Neural progenitor cell (in vitro differentiated cells): ENCODE results near the gene ARHGAP26. TPM values are rescaled to one million over a fixed set of nuclear protein-coding genes. Genes with fewer than 3 reads are reported as not detected.

Experiments
- DNase-seq: peaks from one replicate; pipeline ENCODE4 v3.0.0-alpha.2; 2016; ENCODE audit warnings: low spot score
- H2AFZ ChIP-seq: fragments of 200-600 bp; sonication (generic); replicated peaks from 2 replicates; pipeline ENCODE4 v1.6.1; 2016; ENCODE audit warnings: antibody characterized with exemption
- H3F3A ChIP-seq: fragments of 200-600 bp; sonication (generic); 2 replicates; pipeline ENCODE4 v1.6.1; 2016; ENCODE audit warnings: antibody characterized with exemption, low read depth
- H3K27ac ChIP-seq: fragments of 200-600 bp; sonication (generic); 2 replicates; pipeline ENCODE4 v1.5.1; 2016; ENCODE audit warnings: mild to moderate bottlenecking
- H3K27me3 ChIP-seq: fragments of 200-600 bp; sonication (generic); 2 replicates; pipeline ENCODE4 v1.6.1; 2016; ENCODE audit warnings: mild to moderate bottlenecking, moderate library complexity
- H3K36me3 ChIP-seq: fragments of 200-600 bp; sonication (generic); 2 replicates; pipeline ENCODE4 v1.5.1; 2016
- H3K4me1 ChIP-seq: fragments of 200-600 bp; sonication (generic); 2 replicates; pipeline ENCODE4 v1.6.1; 2016; ENCODE audit warnings: mixed run types
- H3K4me2 ChIP-seq: fragments of 200-600 bp; sonication (generic); 2 replicates; pipeline ENCODE4 v1.6.1; 2016
- H3K4me3 ChIP-seq: fragments of 200-600 bp; sonication (generic); 2 replicates; pipeline ENCODE4 v1.5.1; 2016
- H3K79me2 ChIP-seq: fragments of 200-600 bp; sonication (generic); 2 replicates; pipeline ENCODE4 v1.6.1; 2016; ENCODE audit warnings: low read depth
- H3K9ac ChIP-seq: fragments of 200-600 bp; sonication (generic); 2 replicates; pipeline ENCODE4 v1.6.1; 2016
- H3K9me3 ChIP-seq: fragments of 200-600 bp; sonication (generic); 2 replicates; pipeline ENCODE4 v1.5.1; 2016; ENCODE audit warnings: low read depth
- H4K20me1 ChIP-seq: fragments of 200-600 bp; sonication (generic); 2 replicates; pipeline ENCODE4 v1.6.1; 2016; ENCODE audit warnings: low read depth
- H3K27ac Mint-ChIP-seq: 3 replicates; pipeline ENCODE4 v1.8.0; 2021; ENCODE audit warnings: mixed read lengths
- H3K27me3 Mint-ChIP-seq: 2 replicates; pipeline ENCODE4 v1.8.0; 2022; ENCODE audit warnings: low read depth, mild to moderate bottlenecking, inconsistent platforms, moderate library complexity, mixed read lengths; ENCODE audit not compliant: insufficient read depth
- H3K36me3 Mint-ChIP-seq: 3 replicates; pipeline ENCODE4 v1.8.0; 2021; ENCODE audit warnings: mixed read lengths
- H3K4me1 Mint-ChIP-seq: 3 replicates; pipeline ENCODE4 v1.8.0; 2021; ENCODE audit warnings: mixed read lengths
- H3K4me3 Mint-ChIP-seq: 3 replicates; pipeline ENCODE4 v1.8.0; 2021; ENCODE audit warnings: mild to moderate bottlenecking, moderate library complexity, mixed read lengths
- H3K9me3 Mint-ChIP-seq: 3 replicates; pipeline ENCODE4 v1.8.0; 2020; ENCODE audit warnings: mixed read lengths
- EZH2 ChIP-seq: fragments of 200-600 bp; sonication (generic); IDR thresholded peaks from 2 replicates; pipeline ENCODE4 v1.6.1; 2017; ENCODE audit warnings: antibody characterized with exemption, mild to moderate bottlenecking, moderate library complexity
- EZH2phosphoT487 ChIP-seq: fragments of 200-600 bp; sonication (generic); IDR thresholded peaks from 2 replicates; pipeline ENCODE4 v1.6.1; 2017; ENCODE audit warnings: antibody characterized with exemption
- total RNA-seq: library from RNA; depleted of rRNA; stranded (reverse); fragments of >200 nt; gene quantifications from 2 replicates; pipeline ENCODE4 v1.2.3, GENCODE V29; 2015; ENCODE audit warnings: low replicate concordance
- TF ChIP-seq, protein P1 (sequence below): fragments of 200-600 bp; sonication (generic); IDR thresholded peaks from 2 replicates; pipeline ENCODE4 v1.5.1; 2017; ENCODE audit warnings: antibody characterized with exemption, mild to moderate bottlenecking

ARHGAP26 gene
- total RNA-seq, 1 donor from 2014 or later, result 7.0 TPM

DNA sequence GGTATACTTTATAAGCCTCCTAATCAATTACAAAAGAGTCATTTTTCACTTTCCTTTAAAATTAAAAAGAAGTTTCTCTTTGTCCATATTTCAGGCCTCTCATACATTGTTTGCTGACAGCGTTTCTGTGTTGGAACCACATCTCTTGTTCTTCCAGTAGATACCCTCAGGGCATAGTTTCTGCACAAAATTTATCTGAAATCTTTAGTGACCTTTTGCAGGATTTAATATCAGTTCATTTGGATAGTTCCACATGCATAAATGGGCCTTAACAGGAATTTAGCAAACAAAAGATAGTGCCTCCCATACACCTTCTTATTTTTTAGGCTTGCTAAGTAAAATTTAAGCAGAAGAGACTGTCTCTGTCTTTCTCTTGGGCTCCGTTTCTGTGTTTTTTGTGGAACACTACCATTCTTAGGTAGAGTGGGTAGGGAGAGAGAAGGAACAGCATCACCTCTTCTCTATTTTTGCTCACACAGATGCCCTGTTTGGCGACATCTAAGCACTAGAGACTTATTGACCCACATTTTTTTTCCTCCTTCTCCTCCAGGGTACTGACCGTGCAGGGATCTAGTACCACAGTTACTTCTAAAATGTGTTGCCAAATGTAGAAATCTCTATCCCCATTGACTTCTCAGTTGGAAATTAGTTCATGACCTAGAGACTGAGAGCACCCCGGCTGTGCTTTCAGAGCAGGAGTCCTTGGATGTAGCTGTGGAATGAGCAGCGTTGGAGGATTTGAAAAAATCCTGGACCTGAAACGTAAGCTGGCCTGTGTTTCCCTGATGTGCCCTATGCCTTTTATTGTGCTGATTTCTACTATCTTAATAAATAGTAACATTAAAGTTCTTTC lies 22.1 kb downstream of the ARHGAP26 start:
- Mint-ChIP-seq H3K27ac (peak overlapping the region; percentile 58), H3K36me3 (no peaks in the 10 kb centered on the region), H3K4me1 (peaks cover 19% of the 10 kb centered on the region), H3K27me3 (no peaks in the 10 kb centered on the region), H3K4me3 (no peak overlapping the region), H3K9me3 (no peaks in the 10 kb centered on the region)
- no peaks in the 10 kb centered on the region for H3F3A ChIP-seq
- H2AFZ ChIP-seq, result no peak overlapping the region
- H3K79me2 ChIP-seq, result no peaks in the 10 kb centered on the region
- H3K27ac ChIP-seq, result no peak overlapping the region
- no peak for DNase-seq
- H3K36me3 ChIP-seq, result no peaks in the 10 kb centered on the region
- H3K4me1 ChIP-seq, result no peaks in the 10 kb centered on the region
- no peaks in the 10 kb centered on the region for H3K27me3 ChIP-seq
- no peaks in the 10 kb centered on the region for H4K20me1 ChIP-seq
- no peak overlapping the region for H3K4me3 ChIP-seq
- no peaks in the 10 kb centered on the region for H3K9me3 ChIP-seq
- no peak for TF ChIP-seq EZH2phosphoT487
- TF ChIP-seq, protein P1, sequence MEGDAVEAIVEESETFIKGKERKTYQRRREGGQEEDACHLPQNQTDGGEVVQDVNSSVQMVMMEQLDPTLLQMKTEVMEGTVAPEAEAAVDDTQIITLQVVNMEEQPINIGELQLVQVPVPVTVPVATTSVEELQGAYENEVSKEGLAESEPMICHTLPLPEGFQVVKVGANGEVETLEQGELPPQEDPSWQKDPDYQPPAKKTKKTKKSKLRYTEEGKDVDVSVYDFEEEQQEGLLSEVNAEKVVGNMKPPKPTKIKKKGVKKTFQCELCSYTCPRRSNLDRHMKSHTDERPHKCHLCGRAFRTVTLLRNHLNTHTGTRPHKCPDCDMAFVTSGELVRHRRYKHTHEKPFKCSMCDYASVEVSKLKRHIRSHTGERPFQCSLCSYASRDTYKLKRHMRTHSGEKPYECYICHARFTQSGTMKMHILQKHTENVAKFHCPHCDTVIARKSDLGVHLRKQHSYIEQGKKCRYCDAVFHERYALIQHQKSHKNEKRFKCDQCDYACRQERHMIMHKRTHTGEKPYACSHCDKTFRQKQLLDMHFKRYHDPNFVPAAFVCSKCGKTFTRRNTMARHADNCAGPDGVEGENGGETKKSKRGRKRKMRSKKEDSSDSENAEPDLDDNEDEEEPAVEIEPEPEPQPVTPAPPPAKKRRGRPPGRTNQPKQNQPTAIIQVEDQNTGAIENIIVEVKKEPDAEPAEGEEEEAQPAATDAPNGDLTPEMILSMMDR, result no peak
- no peak for TF ChIP-seq EZH2
- no peak overlapping the region for H3K9ac ChIP-seq
- no peak overlapping the region for H3K4me2 ChIP-seq

DNA sequence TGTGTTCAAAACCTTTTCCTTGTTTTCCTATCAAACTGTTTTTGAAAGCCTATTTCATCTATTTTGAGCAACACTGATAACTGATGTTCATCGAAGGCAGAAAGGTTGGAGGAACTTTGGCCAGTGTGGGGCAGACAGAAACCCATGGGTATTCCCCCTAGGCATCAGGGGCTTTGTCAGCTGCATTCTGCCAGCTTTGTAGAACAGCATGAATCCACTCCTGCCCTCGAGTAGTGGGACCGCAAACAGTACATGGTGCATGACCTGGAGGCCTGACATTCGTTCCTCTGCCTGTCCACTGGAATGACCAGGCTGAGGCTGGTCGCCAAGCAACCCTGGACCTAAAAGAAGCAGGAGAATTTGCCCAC lies 22.7 kb downstream of the ARHGAP26 start:
- Histone ChIP-seq H3K9me3 (no peaks in the 10 kb centered on the region), H3K4me2 (no peak overlapping the region), H3F3A (no peaks in the 10 kb centered on the region), H3K9ac (no peak overlapping the region), H3K36me3 (no peaks in the 10 kb centered on the region), H4K20me1 (no peaks in the 10 kb centered on the region), H3K4me3 (no peak overlapping the region), H3K79me2 (no peaks in the 10 kb centered on the region), H3K27me3 (no peaks in the 10 kb centered on the region), H3K27ac (no peak overlapping the region), H2AFZ (no peak overlapping the region), H3K4me1 (no peaks in the 10 kb centered on the region)
- H3K27me3 Mint-ChIP-seq, result no peaks in the 10 kb centered on the region
- TF ChIP-seq EZH2phosphoT487, result no peak
- TF ChIP-seq EZH2, result no peak
- TF ChIP-seq, protein P1, result no peak
- H3K27ac Mint-ChIP-seq, result peak overlapping the region; percentile 38
- H3K4me1 Mint-ChIP-seq, result peaks cover 19% of the 10 kb centered on the region
- DNase-seq, result no peak
- H3K36me3 Mint-ChIP-seq, result no peaks in the 10 kb centered on the region
- H3K4me3 Mint-ChIP-seq, result no peak overlapping the region
- no peaks in the 10 kb centered on the region for H3K9me3 Mint-ChIP-seq

DNA sequence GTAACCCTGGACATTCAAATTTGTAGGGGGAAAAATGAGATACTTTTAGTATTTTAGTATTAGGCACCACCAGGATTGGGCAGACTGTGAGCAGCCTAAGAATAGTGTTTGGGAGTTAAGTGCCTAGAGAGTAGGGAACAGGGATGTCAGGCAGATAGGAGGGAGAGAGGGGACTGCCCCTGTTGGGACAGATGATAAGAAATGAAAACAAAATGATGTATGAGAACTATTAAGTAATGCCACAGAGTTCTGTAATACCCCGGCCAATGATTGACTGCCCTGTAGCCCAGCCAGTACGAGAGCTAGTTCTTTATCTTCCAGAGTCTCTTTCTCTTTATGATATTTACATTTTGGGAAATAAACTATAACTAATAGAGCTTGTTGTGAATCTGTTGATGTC lies 24.4 kb downstream of the ARHGAP26 start:
- H3K9me3 Mint-ChIP-seq, result no peaks in the 10 kb centered on the region
- H3K9me3 ChIP-seq, result no peaks in the 10 kb centered on the region
- no peaks in the 10 kb centered on the region for H3F3A ChIP-seq
- H3K4me1 Mint-ChIP-seq, result peaks cover 19% of the 10 kb centered on the region
- no peak overlapping the region for H3K27ac Mint-ChIP-seq
- no peak overlapping the region for H3K9ac ChIP-seq
- no peaks in the 10 kb centered on the region for H3K79me2 ChIP-seq
- TF ChIP-seq, protein P1, result no peak
- no peak for TF ChIP-seq EZH2
- TF ChIP-seq EZH2phosphoT487, result no peak
- no peaks in the 10 kb centered on the region for H3K36me3 Mint-ChIP-seq
- no peaks in the 10 kb centered on the region for H4K20me1 ChIP-seq
- H3K27me3 Mint-ChIP-seq, result no peaks in the 10 kb centered on the region
- no peak for DNase-seq
- no peak overlapping the region for H3K27ac ChIP-seq
- H3K4me2 ChIP-seq, result no peak overlapping the region
- no peaks in the 10 kb centered on the region for H3K27me3 ChIP-seq
- no peak overlapping the region for H2AFZ ChIP-seq
- no peaks in the 10 kb centered on the region for H3K4me1 ChIP-seq
- H3K4me3 ChIP-seq, result no peak overlapping the region
- H3K4me3 Mint-ChIP-seq, result no peak overlapping the region
- H3K36me3 ChIP-seq, result no peaks in the 10 kb centered on the region
